ENCODE results near the gene SGO2.
"Not testable (repeated sequence)": the region's sequence is repeated elsewhere in the genome, so short reads cannot be mapped to it uniquely, and the experiment has no call there.

Gene SGO2

GRCh38 chr2:200596774-200597570 is 71.0 kb downstream of the SGO2 start:
- no peak for DNase-seq

GRCh38 chr2:200599206-200599605 is 73.2 kb downstream of the SGO2 start:
- DNase-seq = no peak

DNA sequence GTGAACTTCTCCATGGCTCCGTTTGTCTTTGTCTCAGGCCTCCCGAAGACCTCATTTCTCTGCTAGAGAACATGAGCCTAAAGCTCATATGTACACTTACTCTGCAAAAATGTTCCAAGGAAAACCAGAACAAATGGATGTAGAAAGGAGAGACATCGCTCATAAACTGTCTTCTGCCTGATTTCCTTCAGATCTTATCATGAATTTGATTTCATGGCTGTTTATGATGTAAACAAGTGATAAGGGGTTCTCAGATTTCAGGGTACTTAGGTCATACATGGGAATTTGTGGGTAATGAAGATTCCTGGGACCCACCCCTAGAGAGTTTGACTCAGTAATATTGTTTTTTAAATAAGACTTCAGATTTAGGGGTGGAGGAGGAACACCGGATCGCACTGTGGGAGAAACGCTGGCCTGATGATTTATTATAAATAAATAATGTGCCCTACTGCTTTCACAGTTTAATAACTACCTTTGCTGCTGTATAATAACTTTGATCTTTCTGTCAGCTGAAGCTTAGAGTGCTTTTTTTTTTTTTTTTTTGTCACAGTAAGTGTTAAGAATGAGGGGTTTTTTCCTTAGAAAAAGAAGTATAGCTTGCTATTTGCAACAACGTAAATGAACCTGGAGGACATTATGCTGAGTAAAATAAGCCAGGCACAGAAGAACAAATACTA is 74.7 kb downstream of the SGO2 start:
- DNase-seq = no peak

DNA sequence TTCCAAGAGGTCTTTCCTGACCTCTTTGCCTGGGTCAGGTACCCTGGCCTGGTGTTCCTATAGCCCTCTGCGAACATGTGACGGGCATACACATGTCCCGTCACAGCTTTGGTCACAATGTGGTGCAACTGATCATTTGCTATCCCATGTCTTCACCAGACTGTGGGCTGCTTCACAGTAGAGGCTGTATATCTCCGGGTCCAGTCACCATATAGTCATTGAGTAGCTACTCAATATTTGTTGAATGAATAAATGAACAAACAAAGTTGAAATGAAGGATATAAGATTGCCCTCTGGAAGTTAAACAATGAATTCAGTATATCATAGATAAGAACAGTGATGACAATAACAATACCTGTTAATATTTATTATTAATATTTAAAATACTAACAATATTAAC is 76.6 kb downstream of the SGO2 start:
- DNase-seq = no peak

- DNase-seq = no peak
Observed at GRCh38 chr2:200603972-200604371, 78.0 kb downstream of the SGO2 start.

DNA sequence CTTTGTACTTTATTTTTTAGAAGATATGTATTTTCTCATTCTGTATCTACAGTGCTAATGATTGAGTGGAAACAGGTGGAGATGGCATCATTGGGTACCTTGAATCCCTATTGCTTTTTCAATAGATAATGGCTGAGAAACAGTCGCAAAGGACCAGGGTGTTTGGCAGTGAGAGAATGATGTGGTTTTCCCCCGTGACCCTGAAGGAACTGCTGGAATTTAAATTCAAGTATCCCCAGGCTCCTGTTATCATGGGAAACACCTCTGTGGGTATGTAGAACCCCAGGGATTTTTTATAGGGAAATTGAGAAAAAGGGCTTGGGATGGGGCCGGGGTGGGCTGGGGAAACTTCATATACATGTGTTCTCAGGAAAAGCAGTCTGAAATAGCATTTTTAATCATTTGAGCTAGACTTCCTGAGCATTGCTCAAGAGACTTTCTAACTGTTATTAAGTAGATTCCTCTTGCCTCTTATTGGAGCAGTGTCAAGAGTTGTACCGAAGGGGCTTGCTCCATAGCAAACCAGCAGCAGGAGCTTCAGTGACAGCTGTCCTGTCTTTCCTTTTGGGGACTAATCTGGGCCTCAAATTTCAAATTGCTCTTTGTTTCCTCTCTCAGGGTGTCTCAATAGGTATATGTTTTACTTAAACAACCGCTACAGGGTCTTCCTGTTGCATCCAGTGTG is 78.7 kb downstream of the SGO2 start:
- no peak for DNase-seq

DNA sequence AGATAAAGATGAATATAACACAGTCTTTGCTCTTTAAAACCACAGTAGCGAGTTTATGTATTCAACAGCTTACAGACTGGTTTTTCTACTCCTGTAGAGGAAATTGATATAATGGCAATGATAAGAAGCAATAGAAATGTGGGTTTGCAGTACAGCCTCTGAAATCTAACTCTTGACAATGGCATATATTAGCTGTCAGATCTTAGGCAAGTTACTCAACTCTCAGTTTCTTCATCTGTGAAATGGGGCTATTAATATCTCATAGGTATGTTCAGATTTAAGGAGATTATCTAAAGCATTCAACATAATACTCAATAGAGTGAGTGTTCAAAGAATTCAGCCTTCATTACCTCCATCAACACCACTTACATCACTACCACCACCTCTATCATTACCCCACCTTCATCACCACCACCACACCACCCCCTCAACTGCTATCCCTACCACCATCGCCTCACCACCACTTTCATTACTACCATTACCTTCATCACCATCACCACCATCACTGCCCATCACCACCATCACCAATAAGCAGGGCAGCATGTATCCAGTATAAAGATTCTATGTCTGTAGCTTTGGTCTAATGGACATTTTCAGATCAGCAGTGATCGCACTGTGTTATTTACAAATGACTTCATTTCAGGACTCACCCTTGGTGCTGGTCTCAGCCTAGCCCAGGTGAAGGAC is 82.5 kb downstream of the SGO2 start:
- no peak for DNase-seq

- no peak for DNase-seq
Observed at GRCh38 chr2:200609028-200609614, 83.1 kb downstream of the SGO2 start.

DNA sequence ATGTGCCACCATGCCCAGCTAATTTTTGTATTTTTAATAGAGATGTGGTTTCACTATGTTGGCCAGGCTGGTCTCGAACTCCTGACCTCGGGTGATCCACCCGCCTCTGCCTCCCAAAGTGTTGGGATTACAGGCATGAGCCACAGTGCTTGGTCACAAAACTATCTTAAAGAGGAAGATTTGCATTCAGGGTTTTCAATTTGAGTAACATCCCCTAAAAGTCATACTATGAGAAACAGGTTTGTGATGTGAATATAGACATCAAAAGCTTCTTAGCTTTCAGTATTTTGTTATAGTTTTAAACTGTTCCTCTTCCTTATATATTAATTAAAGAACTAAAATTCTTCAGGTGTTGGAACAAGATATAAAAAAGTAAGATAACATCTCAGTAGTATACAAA is 84.2 kb downstream of the SGO2 start:
- not testable (repeated sequence) for DNase-seq

DNA sequence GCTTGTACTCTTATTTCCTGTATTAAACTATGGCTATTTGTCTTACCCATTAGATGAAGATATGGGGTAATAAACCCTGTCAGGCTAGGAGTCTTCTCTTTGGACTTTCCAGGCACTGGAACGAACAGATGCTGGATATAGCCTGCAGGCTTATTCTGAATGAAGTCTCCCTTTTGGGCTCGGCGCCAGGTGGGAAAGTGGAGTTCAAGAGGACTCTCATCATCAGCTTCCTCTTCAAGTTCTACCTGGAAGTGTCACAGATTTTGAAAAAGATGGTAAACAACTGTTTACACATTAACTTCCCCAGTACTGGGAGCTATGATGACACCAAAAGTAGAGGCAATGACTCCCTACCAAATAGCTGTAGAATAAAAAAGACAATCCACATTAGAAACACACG is 87.7 kb downstream of the SGO2 start:
- no peak for DNase-seq

DNA sequence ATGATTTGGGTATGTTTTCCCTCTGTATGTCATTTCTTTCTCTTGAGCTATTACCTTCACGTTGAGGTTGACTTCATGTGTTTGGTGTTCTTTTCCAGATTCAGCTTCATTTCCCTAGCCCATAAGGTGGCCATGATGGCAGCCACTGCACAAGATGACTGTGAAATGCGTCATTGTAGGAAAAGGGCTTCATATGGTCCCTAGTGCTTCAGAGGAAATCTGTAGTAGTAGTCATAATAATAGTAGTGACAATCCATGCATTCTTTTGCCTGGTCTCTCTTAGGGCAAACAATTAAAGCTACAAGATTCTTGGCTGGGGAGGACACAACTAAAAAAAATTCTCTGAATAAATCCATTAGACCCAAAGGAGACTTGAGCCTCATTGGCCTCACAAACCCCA is 88.2 kb downstream of the SGO2 start:
- DNase-seq = peak in 1 of 5 donors; percentile 8

- DNase-seq = no peak
Observed at GRCh38 chr2:200615247-200615646, 89.2 kb downstream of the SGO2 start.

- no peak for DNase-seq
Observed at GRCh38 chr2:200616193-200616592, 90.2 kb downstream of the SGO2 start.

- no peak for DNase-seq
Observed at GRCh38 chr2:200616656-200617055, 90.6 kb downstream of the SGO2 start.

- DNase-seq = no peak
Observed at GRCh38 chr2:200617156-200618053, 91.4 kb downstream of the SGO2 start.

DNA sequence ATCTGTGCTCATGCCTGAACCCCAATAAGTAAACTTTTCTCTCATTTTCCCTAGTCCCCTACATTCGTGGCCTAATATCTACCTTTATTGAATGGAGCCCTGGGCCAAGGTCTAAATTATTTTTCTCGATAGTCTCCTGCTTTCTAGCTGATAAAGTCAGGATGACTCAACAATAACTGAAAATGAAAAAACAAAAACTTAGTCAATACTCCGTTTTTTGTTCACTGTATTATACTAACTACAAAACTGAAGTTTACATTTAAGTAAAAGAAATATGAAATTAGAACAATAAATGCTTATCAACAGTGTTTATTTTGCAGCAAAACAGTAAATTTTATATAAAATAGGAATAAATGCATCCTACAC is 92.0 kb downstream of the SGO2 start:
- DNase-seq = no peak

DNA sequence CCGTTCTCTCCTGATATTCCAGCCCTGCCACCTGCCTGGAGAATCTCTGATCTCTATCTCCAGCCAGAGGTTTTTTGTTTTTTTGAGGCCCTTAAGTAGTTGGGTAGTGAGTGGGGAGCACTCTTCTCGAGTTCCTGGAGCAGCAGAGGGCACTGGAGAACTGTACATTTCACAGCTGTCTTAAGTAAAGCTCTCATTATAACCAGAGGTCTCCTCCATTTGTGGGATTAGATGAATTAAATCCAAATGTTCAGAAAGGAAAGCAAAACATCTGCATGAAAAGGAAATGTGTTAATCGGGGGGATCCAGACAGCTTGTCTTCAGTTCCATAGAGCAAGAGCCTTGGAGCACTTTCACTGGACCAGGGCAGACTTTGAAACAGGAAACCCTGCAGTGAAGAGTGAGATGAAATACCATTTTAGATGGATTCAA is 92.6 kb downstream of the SGO2 start:
- peak in 1 of 5 donors; percentile 14 for DNase-seq

DNA sequence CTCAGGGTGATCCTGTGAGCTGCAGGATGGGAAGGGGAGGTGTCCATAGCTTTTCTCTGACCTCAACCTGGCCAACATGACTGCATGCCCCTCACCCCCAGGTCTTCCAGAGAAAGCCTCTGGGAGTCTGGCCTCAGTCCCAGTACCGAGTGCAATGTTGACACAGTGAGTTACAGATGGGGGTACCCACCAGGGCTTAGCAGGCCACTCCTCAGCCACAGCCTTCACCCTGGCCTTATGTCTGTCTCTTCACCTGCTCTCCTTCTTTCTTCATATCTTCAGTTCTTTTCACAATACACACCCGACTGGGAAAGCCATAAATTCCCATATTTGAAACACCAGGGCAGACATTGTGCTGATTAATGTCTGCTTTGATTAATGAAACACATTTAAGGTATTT is 93.3 kb downstream of the SGO2 start:
- DNase-seq = no peak

DNA sequence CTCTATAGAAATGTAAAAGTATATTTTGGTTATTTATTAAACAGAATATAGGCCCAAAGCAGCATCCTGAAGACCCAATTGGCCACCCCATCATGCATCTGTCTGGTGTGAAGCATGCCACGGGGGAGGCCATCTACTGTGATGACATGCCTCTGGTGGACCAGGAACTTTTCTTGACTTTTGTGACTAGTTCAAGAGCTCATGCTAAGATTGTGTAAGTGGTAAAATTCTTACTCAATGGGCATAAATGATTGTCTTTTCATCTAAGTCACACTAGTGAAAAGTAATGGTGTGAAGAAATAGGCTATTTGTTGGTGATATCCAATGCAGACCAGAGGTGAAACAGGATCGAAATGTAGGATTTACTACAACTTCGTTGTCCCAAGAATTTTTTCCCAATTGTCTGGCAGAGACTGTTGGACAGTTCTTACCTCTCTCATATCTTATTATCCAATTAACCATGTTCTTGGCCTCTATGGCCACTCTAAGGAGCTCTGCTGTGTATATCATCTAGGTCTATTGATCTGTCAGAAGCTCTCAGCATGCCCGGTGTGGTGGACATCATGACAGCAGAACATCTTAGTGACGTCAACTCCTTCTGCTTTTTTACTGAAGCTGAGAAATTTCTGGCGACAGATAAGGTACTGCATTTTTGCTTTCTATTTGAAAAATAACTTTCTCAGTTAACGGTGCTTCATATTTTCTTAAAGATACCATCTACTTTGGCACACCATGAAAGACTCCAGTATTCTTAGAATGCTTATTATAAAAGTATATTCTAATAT is 94.8 kb downstream of the SGO2 start:
- DNase-seq = no peak

GRCh38 chr2:200622106-200622505 is 96.1 kb downstream of the SGO2 start:
- DNase-seq = no peak

DNA sequence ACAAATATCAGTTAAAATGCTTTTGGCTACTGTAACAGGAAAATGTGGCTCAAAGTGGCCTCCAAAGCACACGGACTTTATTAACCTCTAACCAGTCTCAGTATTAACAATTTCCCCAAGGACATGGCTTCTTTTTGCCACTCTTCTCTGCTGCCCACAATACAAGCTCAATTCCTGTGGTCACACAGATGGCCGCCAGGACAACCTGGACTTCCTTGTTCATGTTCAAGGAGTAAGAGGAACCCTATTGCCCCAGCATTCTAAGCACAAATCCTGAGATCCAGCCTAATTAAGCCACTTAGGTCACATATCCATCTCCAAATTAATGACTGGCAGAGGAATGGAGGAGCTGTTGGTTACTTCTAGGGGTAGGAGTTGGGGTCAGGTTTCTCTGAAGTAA is 98.0 kb downstream of the SGO2 start:
- DNase-seq = no peak

Data from T-helper 1 cell (primary cell).